ENCODE results near the gene NBPF11. TPM values are rescaled to one million over a fixed set of nuclear protein-coding genes. Genes with fewer than 3 reads are reported as not detected.
"Not testable (repeated sequence)": the region's sequence is repeated elsewhere in the genome, so short reads cannot be mapped to it uniquely, and the experiment has no call there.

NBPF11 gene
- total RNA-seq, 1 donor from 2014 or later, result 28.7 TPM

DNA sequence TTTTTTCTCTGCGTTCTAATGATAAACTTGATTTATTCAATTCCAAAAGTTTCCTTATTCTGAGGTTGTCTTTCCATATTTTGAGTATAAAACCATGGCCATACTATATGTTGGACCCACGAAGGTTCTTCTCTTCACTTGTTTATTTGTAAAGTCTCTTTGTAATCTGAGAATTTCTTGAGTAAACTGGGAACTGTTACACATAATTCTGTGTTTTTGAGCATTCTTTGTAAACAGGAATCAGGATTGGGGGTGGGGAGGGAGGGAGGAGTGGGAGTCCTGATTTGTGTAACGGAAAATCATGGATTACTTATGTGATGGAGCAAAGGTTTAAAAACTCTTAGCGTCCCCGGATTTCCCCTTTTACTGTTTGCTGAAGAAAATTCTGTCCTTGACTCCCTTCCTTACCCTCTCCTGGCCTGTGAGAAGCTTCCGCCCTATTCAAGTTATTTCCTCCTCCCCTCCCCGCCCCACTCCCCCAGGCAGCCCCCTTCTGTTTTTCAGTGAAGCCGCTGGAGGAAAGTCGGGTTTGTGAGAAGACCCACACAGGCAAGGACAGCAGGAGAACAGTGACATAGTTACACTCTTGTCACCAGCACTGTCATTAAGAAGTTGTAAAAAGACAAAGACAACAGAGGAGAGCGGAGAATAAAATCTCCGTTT lies 6.4 kb upstream of the NBPF11 start:
- H3K27ac Mint-ChIP-seq, result no peak overlapping the region
- POLR2A ChIA-PET, result no interaction called here
- intact Hi-C loops (cut with micrococcal nuclease), result no loop called here
- H3K4me1 Mint-ChIP-seq, result peaks cover 19% of the 10 kb centered on the region
- H3K36me3 Mint-ChIP-seq (ENCODE audit: low read depth), result no peaks in the 10 kb centered on the region
- H3K27me3 Mint-ChIP-seq, result peaks cover 9% of the 10 kb centered on the region
- TF ChIP-seq, protein P1, sequence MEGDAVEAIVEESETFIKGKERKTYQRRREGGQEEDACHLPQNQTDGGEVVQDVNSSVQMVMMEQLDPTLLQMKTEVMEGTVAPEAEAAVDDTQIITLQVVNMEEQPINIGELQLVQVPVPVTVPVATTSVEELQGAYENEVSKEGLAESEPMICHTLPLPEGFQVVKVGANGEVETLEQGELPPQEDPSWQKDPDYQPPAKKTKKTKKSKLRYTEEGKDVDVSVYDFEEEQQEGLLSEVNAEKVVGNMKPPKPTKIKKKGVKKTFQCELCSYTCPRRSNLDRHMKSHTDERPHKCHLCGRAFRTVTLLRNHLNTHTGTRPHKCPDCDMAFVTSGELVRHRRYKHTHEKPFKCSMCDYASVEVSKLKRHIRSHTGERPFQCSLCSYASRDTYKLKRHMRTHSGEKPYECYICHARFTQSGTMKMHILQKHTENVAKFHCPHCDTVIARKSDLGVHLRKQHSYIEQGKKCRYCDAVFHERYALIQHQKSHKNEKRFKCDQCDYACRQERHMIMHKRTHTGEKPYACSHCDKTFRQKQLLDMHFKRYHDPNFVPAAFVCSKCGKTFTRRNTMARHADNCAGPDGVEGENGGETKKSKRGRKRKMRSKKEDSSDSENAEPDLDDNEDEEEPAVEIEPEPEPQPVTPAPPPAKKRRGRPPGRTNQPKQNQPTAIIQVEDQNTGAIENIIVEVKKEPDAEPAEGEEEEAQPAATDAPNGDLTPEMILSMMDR (IDR thresholded peaks at IDR 0.05), result no peak
- DNase-seq, result no peak
- CTCF ChIA-PET, result no interaction called here
- peak overlapping the region; percentile 76 for H3K4me3 Mint-ChIP-seq
- H3K9me3 Mint-ChIP-seq, result no peaks in the 10 kb centered on the region
- no peak for ATAC-seq (ENCODE audit: low read depth)

DNA sequence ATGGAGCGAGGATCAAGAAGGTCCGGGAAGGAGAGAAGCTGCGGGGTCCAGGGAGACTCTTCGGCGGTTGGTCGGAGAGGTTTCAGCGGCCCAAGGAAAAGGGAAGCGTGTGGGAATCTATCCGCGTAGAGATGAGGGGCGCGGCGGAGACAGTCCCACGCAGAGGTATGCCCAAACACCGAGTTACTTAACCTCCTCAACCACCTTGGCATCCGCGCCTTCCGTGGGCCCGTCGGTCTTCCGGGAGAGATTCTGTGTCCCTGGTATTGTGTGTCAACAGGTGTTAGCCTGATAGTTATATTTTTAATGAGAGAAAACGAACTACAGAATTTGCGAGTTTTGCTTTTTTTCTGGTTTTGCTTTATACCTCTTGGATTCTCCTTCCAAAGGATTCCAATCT lies 5.7 kb upstream of the NBPF11 start:
- H3K27ac Mint-ChIP-seq; CTCF ChIA-PET; H3K27me3 Mint-ChIP-seq; POLR2A ChIA-PET; H3K9me3 Mint-ChIP-seq; ATAC-seq (ENCODE audit: low read depth); DNase-seq; H3K36me3 Mint-ChIP-seq (ENCODE audit: low read depth); intact Hi-C loops (cut with micrococcal nuclease): not testable (repeated sequence)
- H3K4me3 Mint-ChIP-seq, result peak overlapping the region; percentile 76
- H3K4me1 Mint-ChIP-seq, result peaks cover 21% of the 10 kb centered on the region

DNA sequence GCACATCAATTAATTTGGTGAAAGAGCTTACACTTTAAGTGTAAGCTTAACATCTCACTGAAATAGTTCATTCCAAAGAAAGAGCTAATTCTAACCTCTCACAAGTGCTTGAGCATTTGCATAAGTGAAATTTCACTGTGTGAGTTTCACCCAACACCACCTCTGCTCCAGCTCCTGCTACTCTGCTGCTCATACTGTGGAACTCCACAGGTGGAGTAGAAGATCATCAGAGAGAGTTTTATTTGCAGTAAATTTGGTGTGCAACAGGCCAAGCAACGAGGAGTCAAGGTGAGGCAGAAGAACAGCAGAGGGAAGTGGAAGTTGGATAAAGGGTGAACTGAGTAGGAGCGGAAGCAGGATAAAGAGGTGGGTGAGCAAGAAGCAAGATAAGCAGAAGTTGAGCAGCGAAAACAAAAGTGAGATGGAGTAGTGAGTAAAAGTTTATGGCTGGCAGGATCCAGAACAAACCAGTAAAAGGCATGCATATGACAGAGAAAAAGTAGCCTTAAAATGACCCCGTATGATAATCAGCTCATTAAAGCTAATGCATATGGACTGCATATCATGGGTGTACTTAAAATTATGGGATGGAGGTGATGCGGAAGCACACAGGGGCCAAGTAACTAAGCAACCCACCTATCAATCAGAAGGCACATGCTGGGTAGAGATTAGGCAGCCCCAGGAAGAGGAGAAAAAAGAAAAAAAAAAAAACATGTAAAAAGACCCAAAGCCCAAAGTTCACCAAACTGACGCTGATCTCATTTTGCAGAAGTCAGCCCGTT lies 3.6 kb upstream of the NBPF11 start:
- H3K4me1 Mint-ChIP-seq, result peaks cover 26% of the 10 kb centered on the region
- intact Hi-C loops (cut with micrococcal nuclease), result not testable (repeated sequence)

DNA sequence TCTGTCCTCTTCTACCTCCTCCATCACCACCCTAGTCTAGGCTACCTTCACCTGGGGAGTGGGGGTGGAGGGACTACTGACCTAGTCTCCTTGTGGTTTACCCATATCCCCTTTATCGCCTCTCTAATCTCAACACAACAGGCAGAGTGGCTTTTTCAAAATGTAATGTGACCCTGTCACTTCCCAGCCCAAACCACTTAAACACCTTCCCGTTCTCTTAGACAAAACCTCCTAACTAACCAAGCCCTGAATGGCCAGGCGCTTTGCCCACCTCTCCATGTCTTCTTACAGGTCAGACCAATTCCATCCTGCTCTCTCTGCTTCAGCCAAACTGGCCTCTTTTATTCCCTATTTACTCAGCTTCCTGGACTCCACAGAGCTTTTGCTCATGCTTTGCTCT lies 714 bp upstream of the NBPF11 start:
- POLR2A ChIA-PET, result interaction anchor here (1.6 kb wide), 1 partner anchor 182 kb away, joined by 13 read pairs; no protein-coding TSS in a partner anchor
- CTCF ChIA-PET; ATAC-seq (ENCODE audit: low read depth); H3K27me3 Mint-ChIP-seq; H3K36me3 Mint-ChIP-seq (ENCODE audit: low read depth); H3K9me3 Mint-ChIP-seq; DNase-seq: not testable (repeated sequence)
- intact Hi-C loops (cut with micrococcal nuclease), result loop anchor here (5.0 kb wide), 1 partner anchor 165 kb away; no protein-coding TSS in a partner anchor
- Mint-ChIP-seq H3K27ac (peak overlapping the region; percentile 81), H3K4me3 (peak overlapping the region; percentile 77), H3K4me1 (peaks cover 20% of the 10 kb centered on the region)

More for the DNA sequence above, 3.6 kb upstream of the NBPF11 start:
- H3K36me3 Mint-ChIP-seq (ENCODE audit: low read depth); H3K9me3 Mint-ChIP-seq; CTCF ChIA-PET; DNase-seq; H3K27me3 Mint-ChIP-seq: not testable (repeated sequence)
- POLR2A ChIA-PET, result interaction anchor here (0.5 to 1.5 kb wide), 3 partner anchors 162 to 1766 kb away, joined by 3 to 5 read pairs (median 4); no protein-coding TSS in a partner anchor
- peak; percentile 41 for ATAC-seq (ENCODE audit: low read depth)
- Mint-ChIP-seq H3K4me3 (peak overlapping the region; percentile 79), H3K27ac (peak overlapping the region; percentile 90)

DNA sequence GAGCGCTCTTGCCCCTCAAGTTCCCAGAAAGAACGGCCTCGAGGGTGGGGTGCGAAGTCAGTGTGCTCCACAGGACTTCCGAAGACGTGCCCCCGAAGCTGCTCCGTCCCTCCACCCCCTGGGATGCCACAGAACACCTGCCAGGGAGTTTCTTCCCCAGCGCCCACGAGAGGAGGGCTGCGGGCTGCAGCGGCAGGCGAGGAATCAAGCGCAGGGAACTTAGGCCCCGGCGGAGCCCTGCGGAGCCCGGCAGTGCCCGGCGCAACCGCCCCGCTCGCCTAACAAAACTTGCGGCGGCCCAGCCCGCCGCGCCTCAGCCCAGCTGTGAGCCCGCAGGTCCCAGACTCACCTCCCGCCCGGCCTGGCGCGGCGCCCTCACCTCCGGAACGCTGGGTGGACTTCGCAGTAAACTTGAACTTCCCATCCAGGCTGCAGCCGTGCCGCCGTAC lies 686 bp downstream of the NBPF11 start:
- H3K4me3 Mint-ChIP-seq, result peak overlapping the region; percentile 98
- intact Hi-C loops (cut with micrococcal nuclease), result loop anchor here (5.0 kb wide), 1 partner anchor 166 kb away; no protein-coding TSS in a partner anchor
- DNase-seq (peak; percentile 44), ATAC-seq (ENCODE audit: low read depth) (peak; percentile 15)
- H3K36me3 Mint-ChIP-seq (ENCODE audit: low read depth); H3K9me3 Mint-ChIP-seq; CTCF ChIA-PET; H3K27me3 Mint-ChIP-seq: not testable (repeated sequence)
- peaks cover 19% of the 10 kb centered on the region for H3K4me1 Mint-ChIP-seq
- H3K27ac Mint-ChIP-seq, result peak overlapping the region; percentile 96
- POLR2A ChIA-PET, result interaction anchor here (1.0 to 1.6 kb wide), 3 partner anchors 112 to 1067 kb away, joined by 3 to 14 read pairs (median 13); no protein-coding TSS in a partner anchor

DNA sequence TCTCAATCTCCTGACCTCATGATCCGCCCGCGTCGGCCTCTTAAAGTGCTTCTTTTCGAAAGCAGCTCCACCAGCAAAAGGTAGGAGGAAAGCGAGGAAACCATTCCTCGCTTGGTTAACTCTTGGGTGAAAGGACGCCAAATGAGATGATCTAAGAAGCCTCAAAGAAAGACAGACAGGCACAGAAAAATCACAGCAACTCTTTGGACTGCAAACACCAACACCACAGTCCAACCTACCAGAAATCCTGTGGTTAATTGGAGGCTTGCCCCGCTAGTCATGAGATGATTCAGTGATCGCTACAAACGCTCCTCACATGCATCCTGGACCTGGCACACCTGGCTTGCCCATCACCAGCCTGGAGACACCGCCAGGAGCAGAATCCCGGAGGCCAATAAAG lies 1.1 kb downstream of the NBPF11 start:
- not testable (repeated sequence) for H3K36me3 Mint-ChIP-seq (ENCODE audit: low read depth)

DNA sequence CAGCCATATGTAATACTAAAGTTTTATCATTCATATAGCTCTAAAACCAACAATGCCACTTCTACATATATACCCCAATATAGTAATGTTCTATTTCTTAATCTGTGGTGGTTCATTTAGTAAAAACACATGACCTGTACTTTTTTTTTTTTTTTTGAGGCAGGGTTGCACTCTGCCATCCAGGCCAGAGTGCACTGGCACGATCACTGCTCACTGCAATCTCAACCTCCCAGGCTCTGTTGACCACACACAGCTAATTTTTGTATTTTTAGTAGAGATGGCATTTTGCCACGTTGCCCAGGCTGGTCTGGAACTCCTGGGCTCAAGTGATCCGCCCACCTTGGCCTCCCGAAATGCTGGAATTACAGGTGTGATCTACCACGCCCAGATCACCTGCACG lies 2.1 kb downstream of the NBPF11 start:
- H3K9me3 Mint-ChIP-seq; H3K36me3 Mint-ChIP-seq (ENCODE audit: low read depth); H3K27me3 Mint-ChIP-seq; CTCF ChIA-PET; POLR2A ChIA-PET; ATAC-seq (ENCODE audit: low read depth); H3K4me1 Mint-ChIP-seq; H3K4me3 Mint-ChIP-seq; H3K27ac Mint-ChIP-seq; DNase-seq: not testable (repeated sequence)
- intact Hi-C loops (cut with micrococcal nuclease), result loop anchor here (5.0 kb wide), 1 partner anchor 167 kb away; no protein-coding TSS in a partner anchor

More for the DNA sequence above, 1.1 kb downstream of the NBPF11 start:
- H3K27ac Mint-ChIP-seq, result peak overlapping the region; percentile 82
- DNase-seq, H3K9me3 Mint-ChIP-seq, H3K27me3 Mint-ChIP-seq, CTCF ChIA-PET: not testable (repeated sequence)
- peak; percentile 12 for ATAC-seq (ENCODE audit: low read depth)
- peaks cover 15% of the 10 kb centered on the region for H3K4me1 Mint-ChIP-seq
- intact Hi-C loops (cut with micrococcal nuclease), result loop anchor here (5.0 kb wide), 1 partner anchor 166 kb away; no protein-coding TSS in a partner anchor
- POLR2A ChIA-PET, result interaction anchor here (1.0 to 1.6 kb wide), 3 partner anchors 112 to 1067 kb away, joined by 3 to 14 read pairs (median 13); no protein-coding TSS in a partner anchor
- peak overlapping the region; percentile 98 for H3K4me3 Mint-ChIP-seq

DNA sequence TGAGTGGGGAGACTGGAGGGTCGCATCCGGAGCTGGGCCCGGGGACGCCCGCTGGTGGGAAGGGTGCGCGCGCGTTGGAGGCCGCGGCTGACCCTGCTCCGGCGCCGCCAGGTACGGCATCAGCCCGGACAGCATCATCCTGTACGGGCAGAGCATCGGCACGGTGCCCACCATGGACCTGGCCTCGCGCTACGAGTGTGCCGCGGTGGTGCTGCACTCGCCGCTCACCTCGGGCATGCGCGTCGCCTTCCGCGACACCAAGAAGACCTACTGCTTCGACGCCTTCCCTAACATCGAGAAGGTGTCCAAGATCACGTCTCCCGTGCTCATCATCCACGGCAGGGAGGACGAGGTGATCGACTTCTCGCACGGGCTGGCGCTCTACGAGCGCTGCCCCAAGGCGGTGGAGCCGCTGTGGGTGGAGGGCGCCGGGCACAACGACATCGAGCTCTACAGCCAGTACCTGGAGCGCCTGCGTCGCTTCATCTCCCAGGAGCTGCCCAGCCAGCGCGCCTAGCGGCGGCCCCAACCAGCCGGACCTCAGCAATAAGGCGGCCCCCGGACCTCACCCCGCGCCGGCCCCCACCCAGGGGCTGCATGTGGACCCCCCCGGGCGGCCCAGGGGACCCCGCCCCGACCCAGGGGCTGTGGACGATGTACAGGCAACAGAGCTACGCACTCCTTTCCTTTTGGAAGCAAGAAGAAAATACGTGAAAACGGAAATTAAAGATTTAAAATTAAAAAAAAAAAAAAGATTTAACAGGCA lies 2.8 kb downstream of the NBPF11 start:
- H3K27ac Mint-ChIP-seq; H3K4me1 Mint-ChIP-seq; H3K9me3 Mint-ChIP-seq; DNase-seq; ATAC-seq (ENCODE audit: low read depth); intact Hi-C loops (cut with micrococcal nuclease); H3K27me3 Mint-ChIP-seq; H3K4me3 Mint-ChIP-seq; H3K36me3 Mint-ChIP-seq (ENCODE audit: low read depth); POLR2A ChIA-PET; CTCF ChIA-PET: not testable (repeated sequence)

DNA sequence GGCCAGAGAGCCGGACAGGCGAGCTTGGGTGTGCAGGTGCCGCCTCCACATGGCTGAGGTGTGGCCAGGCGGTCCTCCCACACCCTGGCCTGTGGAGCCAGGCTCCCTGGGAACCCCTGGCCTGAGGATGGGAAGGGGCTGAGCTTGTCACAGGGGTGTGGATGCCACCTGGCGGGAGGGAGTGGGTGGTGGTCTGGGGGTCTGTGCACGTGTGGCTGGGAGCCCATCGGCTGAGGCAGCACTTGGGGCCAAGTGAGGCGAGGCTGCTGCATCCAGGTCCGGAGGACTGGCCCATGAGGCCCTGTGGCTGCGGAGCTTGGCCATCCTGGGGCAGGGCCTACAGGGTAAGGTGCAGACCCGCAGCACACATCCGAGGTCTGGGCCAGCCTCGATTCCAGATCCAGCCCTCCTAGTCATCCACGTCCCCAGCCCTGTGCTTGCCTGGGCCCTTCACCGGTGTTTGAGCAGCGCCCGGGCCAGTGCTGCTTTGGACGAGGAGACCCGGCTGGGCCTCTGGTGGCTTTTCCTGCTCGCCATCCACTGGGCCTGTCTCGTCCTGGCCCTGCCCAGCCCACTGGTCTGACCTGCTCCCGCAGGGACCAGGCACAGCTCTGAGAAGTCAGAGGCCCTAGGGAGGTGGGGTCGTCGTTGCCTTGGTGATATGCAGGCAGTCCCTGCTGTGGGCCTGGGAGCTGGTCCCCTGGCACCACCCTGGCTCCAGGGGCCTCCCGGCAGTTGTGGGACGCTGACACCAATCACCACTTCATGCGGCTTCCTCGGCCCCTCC lies 4.8 kb downstream of the NBPF11 start:
- DNase-seq; H3K27ac Mint-ChIP-seq; intact Hi-C loops (cut with micrococcal nuclease); CTCF ChIA-PET; H3K27me3 Mint-ChIP-seq; ATAC-seq (ENCODE audit: low read depth); H3K9me3 Mint-ChIP-seq; H3K4me1 Mint-ChIP-seq; POLR2A ChIA-PET; H3K4me3 Mint-ChIP-seq: not testable (repeated sequence)
- peaks cover 12% of the 10 kb centered on the region for H3K36me3 Mint-ChIP-seq (ENCODE audit: low read depth)

Measured in activated B cell treated with CpG ODN at 0.5 μM for 24 hours (primary cell).